ENCODE results near the gene CYP2F1. TPM values are rescaled to one million over a fixed set of nuclear protein-coding genes. Genes with fewer than 3 reads are reported as not detected.
"Not testable (repeated sequence)": the region's sequence is repeated elsewhere in the genome, so short reads cannot be mapped to it uniquely, and the experiment has no call there.

Gene CYP2F1
- 0.10 TPM for total RNA-seq

- Histone ChIP-seq H3K9me3 (ENCODE audit: low read depth, low read length) (no peaks in the 10 kb centered on the region), H3K4me1 (ENCODE audit: insufficient read depth, low read length) (no peaks in the 10 kb centered on the region), H3K27me3 (ENCODE audit: insufficient read depth, low read length) (no peaks in the 10 kb centered on the region), H3K4me3 (ENCODE audit: low read length) (no peak within 1 kb of the TSS)
These were observed at the start of gene CYP2F1 for GRCh38 chr19:41114132-41114531. Gene CYP2F1 (plus strand): TSS chr19:41114432. CDS start chr19:41116189, 1,757 bp downstream.

DNA sequence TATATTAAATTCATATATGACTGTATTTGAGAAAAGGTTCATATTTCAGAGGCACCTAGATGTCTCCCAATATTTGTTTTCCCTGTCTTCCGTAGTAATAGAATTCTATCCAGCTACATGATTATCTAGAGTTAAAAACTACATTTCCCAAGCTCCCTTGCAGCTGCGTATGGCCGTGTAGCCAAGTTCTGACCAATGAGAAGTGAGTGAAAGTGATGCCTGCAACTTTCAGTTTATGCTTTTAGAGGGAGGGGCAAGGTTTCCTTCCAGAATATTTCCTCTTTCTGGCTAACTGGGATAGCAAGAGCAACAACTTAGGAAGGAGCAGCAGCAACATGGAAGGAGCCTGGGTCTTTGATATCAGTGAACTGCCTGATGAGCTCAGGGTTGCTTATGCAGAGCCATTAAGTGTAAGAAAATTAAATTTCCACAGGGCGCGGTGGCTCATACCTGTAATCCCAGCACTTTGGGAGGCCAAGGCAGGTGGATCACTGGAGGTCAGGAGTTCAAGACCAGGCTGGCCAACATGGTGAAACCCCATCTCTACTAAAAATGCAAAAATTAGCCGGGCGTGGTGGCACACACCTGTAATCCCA lies 49.2 kb upstream of the CYP2F1 start:
- no peaks in the 10 kb centered on the region for H3K9me3 ChIP-seq (ENCODE audit: low read depth, low read length)
- H3K4me3 ChIP-seq (ENCODE audit: low read length) = no peak overlapping the region
- peaks cover 4% of the 10 kb centered on the region for H3K27me3 ChIP-seq (ENCODE audit: insufficient read depth, low read length)
- H3K4me1 ChIP-seq (ENCODE audit: insufficient read depth, low read length) = no peaks in the 10 kb centered on the region

GRCh38 chr19:41076286-41076685 lies 37.9 kb upstream of the CYP2F1 start:
- peaks cover 8% of the 10 kb centered on the region for H3K27me3 ChIP-seq (ENCODE audit: insufficient read depth, low read length)
- H3K4me3 ChIP-seq (ENCODE audit: low read length) = no peak overlapping the region
- peaks cover 7% of the 10 kb centered on the region for H3K9me3 ChIP-seq (ENCODE audit: low read depth, low read length)
- no peaks in the 10 kb centered on the region for H3K4me1 ChIP-seq (ENCODE audit: insufficient read depth, low read length)

DNA sequence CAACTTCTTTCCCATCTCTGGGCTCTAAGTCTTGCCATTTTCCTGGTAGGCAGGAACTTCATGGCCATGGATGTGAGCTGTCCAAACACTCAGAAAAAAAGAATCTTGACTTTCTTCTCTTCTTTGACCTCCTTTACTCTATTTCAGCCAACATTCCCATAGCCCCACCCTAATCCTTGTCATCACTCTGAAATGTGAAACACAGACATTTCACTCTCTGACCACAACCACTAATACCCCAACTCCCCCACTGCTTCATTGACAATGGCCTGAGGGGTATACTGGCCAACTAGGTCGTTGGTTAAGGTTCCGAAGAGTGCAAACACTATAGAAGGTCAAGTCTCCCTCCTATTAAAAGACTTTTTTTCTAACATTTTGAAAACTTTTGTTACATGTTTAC lies 30.7 kb upstream of the CYP2F1 start:
- Histone ChIP-seq H3K9me3 (ENCODE audit: low read depth, low read length) (peaks cover 7% of the 10 kb centered on the region), H3K4me1 (ENCODE audit: insufficient read depth, low read length) (no peaks in the 10 kb centered on the region), H3K27me3 (ENCODE audit: insufficient read depth, low read length) (peaks cover 11% of the 10 kb centered on the region), H3K4me3 (ENCODE audit: low read length) (no peak overlapping the region)

DNA sequence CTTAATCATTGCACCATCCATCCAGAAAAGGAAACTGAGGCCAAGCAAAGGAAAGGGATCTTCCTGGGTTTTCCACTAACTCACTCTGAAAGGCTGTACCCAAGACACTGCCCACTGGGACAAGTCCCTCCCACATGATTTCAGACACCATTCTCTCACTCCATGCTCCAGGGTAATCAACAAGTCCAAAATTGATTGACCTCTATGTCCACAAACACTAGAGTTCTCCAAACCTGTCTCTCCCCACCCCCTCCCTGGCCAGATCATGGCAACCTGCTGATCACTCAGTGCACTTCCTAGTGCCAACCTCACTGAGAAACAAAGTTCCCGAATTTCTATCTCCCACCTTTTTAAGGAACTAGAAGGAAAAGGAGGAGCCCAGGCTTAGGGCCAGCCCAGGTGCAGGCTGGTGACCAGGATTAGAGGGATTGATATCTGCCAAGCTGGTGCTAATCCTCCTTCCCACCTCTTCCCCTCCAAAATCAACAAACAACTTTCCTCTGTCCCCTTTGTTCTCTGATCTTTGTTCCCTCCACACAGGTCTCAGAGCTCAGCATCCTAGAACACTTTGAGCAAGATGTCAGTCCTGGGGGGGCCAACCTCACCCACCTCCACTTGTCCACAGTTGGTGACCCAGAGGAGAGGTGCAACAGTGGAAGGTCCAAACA lies 28.4 kb upstream of the CYP2F1 start:
- Histone ChIP-seq H3K27me3 (ENCODE audit: insufficient read depth, low read length) (peaks cover 9% of the 10 kb centered on the region), H3K4me1 (ENCODE audit: insufficient read depth, low read length) (no peaks in the 10 kb centered on the region), H3K9me3 (ENCODE audit: low read depth, low read length) (no peaks in the 10 kb centered on the region), H3K4me3 (ENCODE audit: low read length) (no peak overlapping the region)

- Histone ChIP-seq H3K27me3 (ENCODE audit: insufficient read depth, low read length) (peaks cover 9% of the 10 kb centered on the region), H3K9me3 (ENCODE audit: low read depth, low read length) (no peaks in the 10 kb centered on the region), H3K4me1 (ENCODE audit: insufficient read depth, low read length) (no peaks in the 10 kb centered on the region), H3K4me3 (ENCODE audit: low read length) (no peak within 1 kb of the TSS)
These were observed 26.1 kb upstream of the CYP2F1 start, which contains the start of gene CYP2A13 for GRCh38 chr19:41088151-41088550. Gene CYP2A13 (plus strand): TSS chr19:41088451. CDS start chr19:41088472, 21 bp downstream.

DNA sequence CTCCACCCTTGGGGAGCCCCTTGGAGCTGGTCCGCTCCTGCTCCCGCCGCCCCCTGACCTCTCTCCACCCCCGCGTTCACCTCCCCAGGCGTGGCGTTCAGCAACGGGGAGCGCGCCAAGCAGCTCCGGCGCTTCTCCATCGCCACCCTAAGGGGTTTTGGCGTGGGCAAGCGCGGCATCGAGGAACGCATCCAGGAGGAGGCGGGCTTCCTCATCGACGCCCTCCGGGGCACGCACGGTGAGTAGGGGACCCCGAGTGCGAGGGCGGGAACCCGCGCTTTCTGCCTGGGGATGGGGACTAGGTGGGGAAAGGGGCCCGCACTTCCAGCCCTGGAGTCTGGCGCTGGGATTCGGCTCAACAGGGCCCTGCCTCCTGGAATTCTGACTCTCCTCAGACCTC lies 24.3 kb upstream of the CYP2F1 start:
- H3K4me3 ChIP-seq (ENCODE audit: low read length) = no peak overlapping the region
- no peaks in the 10 kb centered on the region for H3K4me1 ChIP-seq (ENCODE audit: insufficient read depth, low read length)
- H3K27me3 ChIP-seq (ENCODE audit: insufficient read depth, low read length) = peaks cover 9% of the 10 kb centered on the region
- no peaks in the 10 kb centered on the region for H3K9me3 ChIP-seq (ENCODE audit: low read depth, low read length)

DNA sequence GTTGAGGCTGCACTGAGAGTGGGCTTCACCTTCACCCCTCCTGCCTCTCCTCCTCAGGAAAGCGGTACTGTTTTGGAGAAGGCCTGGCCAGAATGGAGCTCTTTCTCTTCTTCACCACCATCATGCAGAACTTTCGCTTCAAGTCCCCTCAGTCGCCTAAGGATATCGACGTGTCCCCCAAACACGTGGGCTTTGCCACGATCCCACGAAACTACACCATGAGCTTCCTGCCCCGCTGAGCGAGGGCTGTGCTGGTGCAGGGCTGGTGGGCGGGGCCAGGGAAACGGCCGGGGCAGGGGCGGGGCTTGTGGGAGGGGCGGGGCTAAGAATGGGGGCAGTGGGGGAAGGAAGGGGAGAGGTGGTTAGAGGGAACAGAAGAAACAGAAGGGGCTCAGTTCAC lies 18.5 kb upstream of the CYP2F1 start:
- H3K4me3 ChIP-seq (ENCODE audit: low read length) = no peak overlapping the region
- H3K4me1 ChIP-seq (ENCODE audit: insufficient read depth, low read length) = no peaks in the 10 kb centered on the region
- no peaks in the 10 kb centered on the region for H3K9me3 ChIP-seq (ENCODE audit: low read depth, low read length)
- no peaks in the 10 kb centered on the region for H3K27me3 ChIP-seq (ENCODE audit: insufficient read depth, low read length)

DNA sequence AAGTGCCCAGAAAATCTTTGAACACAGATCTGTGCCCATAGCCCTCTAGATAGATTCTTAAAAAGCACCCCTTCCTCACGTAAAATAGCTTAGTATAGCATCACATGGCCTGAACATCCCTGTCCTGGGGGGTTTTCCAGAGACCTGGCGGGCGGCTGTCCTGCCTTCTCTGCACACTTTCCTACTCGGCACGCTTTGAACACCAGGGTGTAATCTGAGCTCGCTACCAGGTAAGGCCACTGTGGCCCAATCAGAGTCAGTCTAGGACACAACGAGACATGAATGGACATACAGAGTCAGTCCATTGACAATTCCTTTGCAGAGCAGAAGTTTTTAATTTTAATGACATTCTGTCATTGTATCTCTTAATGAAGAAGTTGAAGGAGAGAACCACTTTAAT lies 17.9 kb upstream of the CYP2F1 start:
- no peak overlapping the region for H3K4me3 ChIP-seq (ENCODE audit: low read length)
- H3K4me1 ChIP-seq (ENCODE audit: insufficient read depth, low read length) = no peaks in the 10 kb centered on the region
- H3K9me3 ChIP-seq (ENCODE audit: low read depth, low read length) = no peaks in the 10 kb centered on the region

DNA sequence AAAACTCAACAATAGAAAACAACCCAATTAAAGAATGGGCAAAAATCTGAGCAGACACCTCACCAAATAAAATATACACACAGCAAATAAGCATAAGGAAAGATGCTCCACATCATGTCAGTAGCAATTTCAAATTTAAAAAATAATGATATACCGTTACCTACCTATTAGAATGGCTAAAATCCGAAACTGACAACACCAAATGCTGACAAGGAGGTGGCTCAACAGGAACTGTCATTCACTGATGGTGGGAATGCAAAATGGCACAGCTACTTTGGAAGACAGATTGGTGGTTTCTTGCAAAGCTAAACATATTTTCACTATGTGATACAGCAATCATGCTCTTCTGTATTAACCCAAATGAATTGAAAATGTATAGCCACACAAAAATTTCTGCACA lies 16.9 kb upstream of the CYP2F1 start:
- no peak overlapping the region for H3K4me3 ChIP-seq (ENCODE audit: low read length)
- H3K27me3 ChIP-seq (ENCODE audit: insufficient read depth, low read length) = no peaks in the 10 kb centered on the region
- no peaks in the 10 kb centered on the region for H3K9me3 ChIP-seq (ENCODE audit: low read depth, low read length)
- H3K4me1 ChIP-seq (ENCODE audit: insufficient read depth, low read length) = no peaks in the 10 kb centered on the region

More for the DNA sequence above, 17.9 kb upstream of the CYP2F1 start:
- H3K27me3 ChIP-seq (ENCODE audit: insufficient read depth, low read length) = no peaks in the 10 kb centered on the region

GRCh38 chr19:41098762-41099161 lies 15.5 kb upstream of the CYP2F1 start:
- no peaks in the 10 kb centered on the region for H3K4me1 ChIP-seq (ENCODE audit: insufficient read depth, low read length)
- H3K4me3 ChIP-seq (ENCODE audit: low read length) = no peak overlapping the region
- H3K27me3 ChIP-seq (ENCODE audit: insufficient read depth, low read length) = no peaks in the 10 kb centered on the region
- no peaks in the 10 kb centered on the region for H3K9me3 ChIP-seq (ENCODE audit: low read depth, low read length)

DNA sequence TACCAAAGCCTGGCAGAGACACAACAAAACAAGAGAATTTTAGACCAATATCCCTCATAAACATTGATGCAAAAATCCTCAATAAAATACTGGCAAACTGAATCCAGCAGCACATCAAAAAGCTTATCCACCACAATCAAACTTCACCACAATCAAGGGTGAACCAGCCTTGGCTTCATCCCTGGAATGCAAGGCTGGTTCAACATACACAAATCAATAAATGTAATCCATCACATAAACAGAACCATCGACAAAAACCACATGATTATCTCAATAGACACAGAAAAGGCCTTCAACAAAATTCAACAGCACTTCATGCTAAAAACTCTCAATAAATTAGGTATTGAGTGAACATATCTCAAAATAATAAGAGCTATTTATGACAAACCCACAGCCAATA lies 12.0 kb upstream of the CYP2F1 start:
- H3K4me1 ChIP-seq (ENCODE audit: insufficient read depth, low read length); H3K4me3 ChIP-seq (ENCODE audit: low read length); H3K9me3 ChIP-seq (ENCODE audit: low read depth, low read length); H3K27me3 ChIP-seq (ENCODE audit: insufficient read depth, low read length): not testable (repeated sequence)

DNA sequence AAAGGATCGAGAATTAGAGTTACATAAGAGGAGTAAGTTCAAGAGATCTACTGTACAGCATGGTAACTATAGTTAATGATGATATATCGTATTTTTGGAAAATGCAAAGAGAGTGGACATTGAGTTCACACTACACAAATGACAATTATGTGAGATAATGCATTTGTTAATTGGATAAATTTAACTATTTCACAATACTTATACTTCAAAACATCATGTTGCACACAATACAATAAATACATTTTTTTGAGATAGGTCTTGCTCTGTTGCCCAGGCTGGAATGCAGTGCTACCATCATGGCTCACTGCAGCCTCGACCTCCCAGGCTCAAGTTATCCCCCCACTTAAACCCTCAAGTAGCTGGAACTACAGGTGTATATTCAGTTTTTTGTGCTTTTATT lies 8.1 kb upstream of the CYP2F1 start:
- H3K9me3 ChIP-seq (ENCODE audit: low read depth, low read length) = no peaks in the 10 kb centered on the region
- no peak overlapping the region for H3K4me3 ChIP-seq (ENCODE audit: low read length)
- no peaks in the 10 kb centered on the region for H3K27me3 ChIP-seq (ENCODE audit: insufficient read depth, low read length)
- H3K4me1 ChIP-seq (ENCODE audit: insufficient read depth, low read length) = no peaks in the 10 kb centered on the region

DNA sequence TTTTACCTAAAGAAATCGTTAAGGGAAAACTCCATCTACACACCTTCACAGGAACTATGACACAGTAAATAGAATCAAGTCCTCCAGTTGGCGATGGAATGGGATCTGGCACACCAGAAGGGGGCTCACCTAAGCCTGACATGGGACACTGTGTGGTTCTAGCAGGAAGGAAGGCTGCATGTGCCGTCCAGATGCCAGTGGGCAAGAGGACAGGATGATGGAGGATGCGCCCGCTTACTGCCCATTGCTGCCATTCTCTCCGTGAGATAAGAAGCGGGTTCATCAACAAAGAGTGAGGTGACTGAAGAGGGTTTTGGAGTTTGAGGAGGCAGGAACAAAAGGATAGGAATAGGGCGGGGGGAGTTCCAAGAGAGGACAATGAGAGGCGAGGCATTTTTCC lies 2.9 kb upstream of the CYP2F1 start:
- H3K4me1 ChIP-seq (ENCODE audit: insufficient read depth, low read length) = no peaks in the 10 kb centered on the region
- H3K27me3 ChIP-seq (ENCODE audit: insufficient read depth, low read length) = no peaks in the 10 kb centered on the region
- no peak overlapping the region for H3K4me3 ChIP-seq (ENCODE audit: low read length)
- H3K9me3 ChIP-seq (ENCODE audit: low read depth, low read length) = no peaks in the 10 kb centered on the region

- H3K4me3 ChIP-seq (ENCODE audit: low read length) = no peak overlapping the region
- no peaks in the 10 kb centered on the region for H3K27me3 ChIP-seq (ENCODE audit: insufficient read depth, low read length)
- H3K9me3 ChIP-seq (ENCODE audit: low read depth, low read length) = no peaks in the 10 kb centered on the region
- H3K4me1 ChIP-seq (ENCODE audit: insufficient read depth, low read length) = no peaks in the 10 kb centered on the region
These were observed 2.4 kb upstream of the CYP2F1 start for GRCh38 chr19:41111750-41112295.

Data from mononuclear cell (primary cell).